Measurements from ENCODE around the gene FNDC1.

- no peak for TF ChIP-seq CTCF (IDR thresholded peaks at IDR 0.05)
- no peak for TF ChIP-seq EP300 (IDR thresholded peaks at IDR 0.05)
Observed at GRCh38 chr6:159234102-159234553, 64.9 kb downstream of the FNDC1 start.

Measured in ovary (tissue), 3 donors.